Right forelimb (tissue), 1 donor: Measurements from ENCODE around the gene TIMM8A.

ENCODE experiments used
- DNase-seq: peaks from one replicate; pipeline ENCODE4 v3.0.0-alpha.2; 2018

The TIMM8A gene

GRCh38 chrX:101348452-101349192, at the start of gene TIMM8A:
Gene TIMM8A (minus strand): TSS chrX:101348742. CDS start chrX:101348664, 78 bp downstream.
- peak; percentile 86 for DNase-seq

- DNase-seq = no peak
Measured at GRCh38 chrX:101397779-101398178, 49.2 kb upstream of the TIMM8A start.

GRCh38 chrX:101395789-101396188, 47.2 kb upstream of the TIMM8A start:
- no peak for DNase-seq

- DNase-seq = no peak
Measured at GRCh38 chrX:101394372-101394771, 45.8 kb upstream of the TIMM8A start.

GRCh38 chrX:101393530-101394305, 45.2 kb upstream of the TIMM8A start:
- DNase-seq = no peak

- no peak for DNase-seq
Measured at GRCh38 chrX:101391831-101392230, 43.3 kb upstream of the TIMM8A start.

GRCh38 chrX:101390664-101391525, 42.4 kb upstream of the TIMM8A start, which contains the start of gene RPL36A:
Gene RPL36A (plus strand): TSS chrX:101391011. CDS start chrX:101391044, 33 bp downstream.
- DNase-seq = peak; percentile 85

- no peak for DNase-seq
Measured at GRCh38 chrX:101388604-101389003, 40.1 kb upstream of the TIMM8A start.

GRCh38 chrX:101386542-101386885, 38.0 kb upstream of the TIMM8A start:
- DNase-seq = no peak

- DNase-seq = no peak
Measured at GRCh38 chrX:101385795-101386541, 37.4 kb upstream of the TIMM8A start, which contains the start of gene BTK. Gene BTK (minus strand): TSS chrX:101386191. CDS start chrX:101375284, 10,907 bp downstream.

- DNase-seq = no peak
Measured at GRCh38 chrX:101385026-101385684, 36.6 kb upstream of the TIMM8A start.

- no peak for DNase-seq
Measured at GRCh38 chrX:101383679-101384205, 35.2 kb upstream of the TIMM8A start.

- no peak for DNase-seq
Measured at GRCh38 chrX:101377547-101377946, 29.0 kb upstream of the TIMM8A start.

- no peak for DNase-seq
Measured at GRCh38 chrX:101370888-101371504, 22.5 kb upstream of the TIMM8A start.

- no peak for DNase-seq
Measured at GRCh38 chrX:101369687-101370086, 21.1 kb upstream of the TIMM8A start.

GRCh38 chrX:101368800-101369199, 20.3 kb upstream of the TIMM8A start:
- no peak for DNase-seq

- DNase-seq = no peak
Measured at GRCh38 chrX:101365301-101365795, 16.8 kb upstream of the TIMM8A start.

- no peak for DNase-seq
Measured at GRCh38 chrX:101362757-101363156, 14.2 kb upstream of the TIMM8A start.

- no peak for DNase-seq
Measured at GRCh38 chrX:101362116-101362515, 13.6 kb upstream of the TIMM8A start.

GRCh38 chrX:101360390-101360789, 11.8 kb upstream of the TIMM8A start:
- no peak for DNase-seq

- DNase-seq = no peak
Measured at GRCh38 chrX:101359966-101360365, 11.4 kb upstream of the TIMM8A start.
